DLD1 (cell line): ENCODE results near the gene NID1.
"Not testable (repeated sequence)": the region's sequence is repeated elsewhere in the genome, so short reads cannot be mapped to it uniquely, and the experiment has no call there.

ENCODE experiments used
- in situ Hi-C: cut with HindIII; loops from 2 replicates; pipeline ENCODE4 v1.10.0; 2017; ENCODE audit warnings: low sequenced_read_pairs

The NID1 gene

GRCh38 chr1:235941876-235942624 is 122.8 kb downstream of the NID1 start:
- in situ Hi-C loops = no loop called here

- in situ Hi-C loops = no loop called here
These were observed 124.6 kb downstream of the NID1 start for GRCh38 chr1:235940285-235940684.

GRCh38 chr1:235939480-235939775 is 125.5 kb downstream of the NID1 start:
- in situ Hi-C loops = no loop called here

- in situ Hi-C loops = no loop called here
These were observed 126.0 kb downstream of the NID1 start for GRCh38 chr1:235938709-235939479.

GRCh38 chr1:235937123-235937522 is 127.8 kb downstream of the NID1 start:
- in situ Hi-C loops = no loop called here

GRCh38 chr1:235935235-235936225 is 129.4 kb downstream of the NID1 start:
- in situ Hi-C loops = no loop called here

GRCh38 chr1:235933766-235934116 is 131.1 kb downstream of the NID1 start:
- in situ Hi-C loops = loop anchor here (5.0 kb wide), 1 partner anchor 91 kb away; no protein-coding TSS in a partner anchor

GRCh38 chr1:235933017-235933765 is 131.7 kb downstream of the NID1 start:
- in situ Hi-C loops = loop anchor here (5.0 kb wide), 1 partner anchor 91 kb away; no protein-coding TSS in a partner anchor

GRCh38 chr1:235932090-235932510 is 132.8 kb downstream of the NID1 start:
- in situ Hi-C loops = loop anchor here (5.0 kb wide), 1 partner anchor 90 kb away; no protein-coding TSS in a partner anchor

GRCh38 chr1:235931171-235931738 is 133.6 kb downstream of the NID1 start:
- in situ Hi-C loops = loop anchor here (5.0 kb wide), 1 partner anchor 89 kb away; no protein-coding TSS in a partner anchor

- in situ Hi-C loops = loop anchor here (5.0 kb wide), 1 partner anchor 88 kb away; no protein-coding TSS in a partner anchor
These were observed 134.3 kb downstream of the NID1 start for GRCh38 chr1:235930543-235930942.

- in situ Hi-C loops = no loop called here
These were observed 135.7 kb downstream of the NID1 start for GRCh38 chr1:235929216-235929615.

GRCh38 chr1:235928197-235928596 is 136.7 kb downstream of the NID1 start:
- in situ Hi-C loops = no loop called here

- in situ Hi-C loops = not testable (repeated sequence)
These were observed 137.3 kb downstream of the NID1 start for GRCh38 chr1:235927551-235927950.
